Measurements from ENCODE around the gene WWC2.
A peak's percentile ranks its signal among the peaks of the same experiment; 100 is the strongest.

WWC2 gene

GRCh38 chr4:183202523-183202922 is 103.5 kb downstream of the WWC2 start:
- DNase-seq (ENCODE audit: low spot score), result no peak

GRCh38 chr4:183204793-183205192 is 105.7 kb downstream of the WWC2 start:
- no peak for DNase-seq (ENCODE audit: low spot score)

GRCh38 chr4:183205193-183205592 is 106.1 kb downstream of the WWC2 start:
- DNase-seq (ENCODE audit: low spot score), result no peak

GRCh38 chr4:183205709-183206108 is 106.7 kb downstream of the WWC2 start:
- no peak for DNase-seq (ENCODE audit: low spot score)

- DNase-seq (ENCODE audit: low spot score), result no peak
These were observed 112.5 kb downstream of the WWC2 start for GRCh38 chr4:183211533-183211932.

- no peak for DNase-seq (ENCODE audit: low spot score)
These were observed 114.9 kb downstream of the WWC2 start for GRCh38 chr4:183213996-183214395.

- DNase-seq (ENCODE audit: low spot score), result no peak
These were observed 115.9 kb downstream of the WWC2 start for GRCh38 chr4:183214912-183215488.

GRCh38 chr4:183220236-183220635 is 121.2 kb downstream of the WWC2 start:
- no peak for DNase-seq (ENCODE audit: low spot score)

GRCh38 chr4:183223053-183223452 is 124.0 kb downstream of the WWC2 start:
- no peak for DNase-seq (ENCODE audit: low spot score)

GRCh38 chr4:183229397-183229796 is 130.3 kb downstream of the WWC2 start:
- DNase-seq (ENCODE audit: low spot score), result no peak

- DNase-seq (ENCODE audit: low spot score), result no peak
These were observed 141.7 kb downstream of the WWC2 start for GRCh38 chr4:183240581-183241321.

GRCh38 chr4:183241322-183241640 is 142.2 kb downstream of the WWC2 start:
- no peak for DNase-seq (ENCODE audit: low spot score)

- no peak for DNase-seq (ENCODE audit: low spot score)
These were observed 142.7 kb downstream of the WWC2 start for GRCh38 chr4:183241721-183242151.

GRCh38 chr4:183242291-183242690 is 143.2 kb downstream of the WWC2 start:
- DNase-seq (ENCODE audit: low spot score), result no peak

GRCh38 chr4:183244019-183244418 is 145.0 kb downstream of the WWC2 start:
- DNase-seq (ENCODE audit: low spot score), result no peak

- DNase-seq (ENCODE audit: low spot score), result no peak
These were observed 145.4 kb downstream of the WWC2 start for GRCh38 chr4:183244506-183244905.

- DNase-seq (ENCODE audit: low spot score), result no peak
These were observed 149.1 kb downstream of the WWC2 start for GRCh38 chr4:183248201-183248600.

- DNase-seq (ENCODE audit: low spot score), result peak; percentile 25
These were observed 150.8 kb downstream of the WWC2 start for GRCh38 chr4:183249854-183250253.

- no peak for DNase-seq (ENCODE audit: low spot score)
These were observed 151.8 kb downstream of the WWC2 start for GRCh38 chr4:183250831-183251230.

- no peak for DNase-seq (ENCODE audit: low spot score)
These were observed 153.9 kb downstream of the WWC2 start for GRCh38 chr4:183252959-183253358.

- no peak for DNase-seq (ENCODE audit: low spot score)
These were observed 154.4 kb downstream of the WWC2 start for GRCh38 chr4:183253451-183253850.

GRCh38 chr4:183254162-183254561 is 155.1 kb downstream of the WWC2 start:
- DNase-seq (ENCODE audit: low spot score), result no peak

GRCh38 chr4:183255487-183255886 is 156.4 kb downstream of the WWC2 start:
- no peak for DNase-seq (ENCODE audit: low spot score)

GRCh38 chr4:183256343-183256742 is 157.3 kb downstream of the WWC2 start:
- no peak for DNase-seq (ENCODE audit: low spot score)
